Ectodermal cell (in vitro differentiated cells): Measurements from ENCODE around the gene KRT16.
"Not testable (repeated sequence)": the region's sequence is repeated elsewhere in the genome, so short reads cannot be mapped to it uniquely, and the experiment has no call there.

Experiments used
- H3K27ac ChIP-seq: 2 replicates; pipeline ENCODE4 v1.7.0; 2013; ENCODE audit warnings: mild to moderate bottlenecking, low read depth, low read length; ENCODE audit not compliant: insufficient read depth, poor library complexity, severe bottlenecking
- H3K27me3 ChIP-seq: 2 replicates; pipeline ENCODE4 v1.7.0; 2013; ENCODE audit warnings: mild to moderate bottlenecking, low read length; ENCODE audit not compliant: insufficient read depth, control insufficient read depth, poor library complexity, severe bottlenecking
- H3K36me3 ChIP-seq: one replicate; pipeline ENCODE4 v1.7.0; 2013; ENCODE audit warnings: low read length; ENCODE audit not compliant: control insufficient read depth, insufficient read depth
- H3K4me1 ChIP-seq: one replicate; pipeline ENCODE4 v1.7.0; 2013; ENCODE audit warnings: low read length; ENCODE audit not compliant: control insufficient read depth, insufficient read depth
- H3K4me3 ChIP-seq: 2 replicates; pipeline ENCODE4 v1.7.0; 2013; ENCODE audit warnings: low read depth, low read length, control low read depth; ENCODE audit not compliant: insufficient read depth
- H3K9me3 ChIP-seq: 2 replicates; pipeline ENCODE4 v1.7.0; 2013; ENCODE audit warnings: mild to moderate bottlenecking, low read length, moderate library complexity; ENCODE audit not compliant: control insufficient read depth
- WGBS, 2 experiments: methylation state at CpG; one replicate each; pipeline ENCODE4 v1.1.7; 2013; ENCODE audit warnings: missing lambda C conversion rate in 2 of 2; 5-methylcytosine and 5-hydroxymethylcytosine counted together

Gene KRT16

GRCh38 chr17:41633556-41634199 is 21.1 kb upstream of the KRT16 start:
- H3K27me3 ChIP-seq = no peaks in the 10 kb centered on the region
- H3K9me3 ChIP-seq = no peaks in the 10 kb centered on the region
- no peaks in the 10 kb centered on the region for H3K36me3 ChIP-seq
- H3K4me3 ChIP-seq = no peak overlapping the region
- 89 to 91% methylated on average over 14 of the region's 14 CpGs for WGBS, 2 experiments
- peaks cover 6% of the 10 kb centered on the region for H3K4me1 ChIP-seq
- no peak overlapping the region for H3K27ac ChIP-seq

- no peaks in the 10 kb centered on the region for H3K27me3 ChIP-seq
- no peaks in the 10 kb centered on the region for H3K36me3 ChIP-seq
- 71 to 72% methylated on average over 5 of the region's 5 CpGs for WGBS, 2 experiments
- peaks cover 6% of the 10 kb centered on the region for H3K4me1 ChIP-seq
- H3K4me3 ChIP-seq = no peak overlapping the region
- H3K9me3 ChIP-seq = no peaks in the 10 kb centered on the region
- H3K27ac ChIP-seq = no peak overlapping the region
These were observed 20.0 kb upstream of the KRT16 start for GRCh38 chr17:41632482-41633105.

GRCh38 chr17:41631898-41632285 is 19.3 kb upstream of the KRT16 start:
- Histone ChIP-seq H3K27ac (no peak overlapping the region), H3K4me3 (no peak overlapping the region), H3K9me3 (no peaks in the 10 kb centered on the region), H3K4me1 (peaks cover 6% of the 10 kb centered on the region), H3K36me3 (no peaks in the 10 kb centered on the region), H3K27me3 (no peaks in the 10 kb centered on the region)
- WGBS, 2 experiments = 87 to 88% methylated on average over 15 of the region's 15 CpGs

GRCh38 chr17:41631025-41631897 is 18.7 kb upstream of the KRT16 start:
- H3K27me3 ChIP-seq = no peaks in the 10 kb centered on the region
- H3K9me3 ChIP-seq = no peaks in the 10 kb centered on the region
- 92% methylated on average over 8 of the region's 8 CpGs for WGBS, 2 experiments
- H3K36me3 ChIP-seq = no peaks in the 10 kb centered on the region
- H3K27ac ChIP-seq = no peak overlapping the region
- peaks cover 6% of the 10 kb centered on the region for H3K4me1 ChIP-seq
- no peak overlapping the region for H3K4me3 ChIP-seq

- Histone ChIP-seq H3K9me3 (no peaks in the 10 kb centered on the region), H3K27me3 (no peaks in the 10 kb centered on the region), H3K4me1 (peaks cover 2% of the 10 kb centered on the region), H3K36me3 (no peaks in the 10 kb centered on the region), H3K27ac (no peak overlapping the region), H3K4me3 (no peak overlapping the region)
- 86 to 87% methylated on average over 13 of the region's 13 CpGs for WGBS, 2 experiments
These were observed 17.5 kb upstream of the KRT16 start for GRCh38 chr17:41629826-41630670.

GRCh38 chr17:41629316-41629715 is 16.7 kb upstream of the KRT16 start:
- no peaks in the 10 kb centered on the region for H3K27me3 ChIP-seq
- no peaks in the 10 kb centered on the region for H3K36me3 ChIP-seq
- H3K9me3 ChIP-seq = no peaks in the 10 kb centered on the region
- H3K4me3 ChIP-seq = no peak overlapping the region
- H3K4me1 ChIP-seq = peaks cover 6% of the 10 kb centered on the region
- H3K27ac ChIP-seq = no peak overlapping the region
- 92 to 93% methylated on average over 10 of the region's 10 CpGs for WGBS, 2 experiments

GRCh38 chr17:41628621-41629255 is 16.2 kb upstream of the KRT16 start:
- WGBS, 2 experiments = 89 to 92% methylated on average over 11 of the region's 11 CpGs
- H3K4me3 ChIP-seq, H3K27me3 ChIP-seq, H3K4me1 ChIP-seq, H3K9me3 ChIP-seq, H3K36me3 ChIP-seq, H3K27ac ChIP-seq: not testable (repeated sequence)

GRCh38 chr17:41628073-41628370 is 15.5 kb upstream of the KRT16 start:
- H3K4me1 ChIP-seq = peaks cover 11% of the 10 kb centered on the region
- H3K9me3 ChIP-seq, H3K4me3 ChIP-seq, H3K36me3 ChIP-seq, H3K27me3 ChIP-seq, H3K27ac ChIP-seq: not testable (repeated sequence)
- 87 to 94% methylated on average over 1 of the region's 1 CpG for WGBS, 2 experiments

- no peak overlapping the region for H3K27ac ChIP-seq
- WGBS, 2 experiments = 92 to 93% methylated on average over 23 of the region's 23 CpGs
- H3K4me3 ChIP-seq = no peak overlapping the region
- H3K36me3 ChIP-seq = no peaks in the 10 kb centered on the region
- peaks cover 16% of the 10 kb centered on the region for H3K4me1 ChIP-seq
- H3K9me3 ChIP-seq = no peaks in the 10 kb centered on the region
- no peaks in the 10 kb centered on the region for H3K27me3 ChIP-seq
These were observed 14.9 kb upstream of the KRT16 start for GRCh38 chr17:41627316-41628072.
